A549 (cell line): ENCODE data around the gene ARMC9. TPM values are rescaled to one million over a fixed set of nuclear protein-coding genes. Genes with fewer than 3 reads are reported as not detected.

Experiments used
- ATAC-seq, 2 experiments: fragments of 200-7000 bp in 1 of 2; fragments of >200 bp in 1 of 2; cut with Nextera tagmentation in 1 of 2; cut with Tn5 transposase in 1 of 2; 3 replicates each; pipeline versions ENCODE4 v1.8.0 to v1.9.1; 2018 to 2020; ENCODE audit warnings: mild to moderate bottlenecking in 1 of 2, moderate library complexity in 1 of 2
- CTCF ChIA-PET: fragments of 300-600 bp; sonication (Branson Sonifier 250); formaldehyde crosslinking; extraction: SDS; loops from one replicate; lab custom pipeline; 2021; ENCODE audit warnings: antibody characterized with exemption, inconsistent platforms; lab: Yijun Ruan, JAX
- POLR2A ChIA-PET: fragments of 350-600 bp; formaldehyde crosslinking; extraction: SDS; loops from one replicate; lab custom pipeline; 2021; ENCODE audit warnings: antibody characterized with exemption, inconsistent platforms; lab: Yijun Ruan, JAX
- DNase-seq, 2 experiments: peaks; one replicate each; pipeline versions ENCODE4 v3.0.0 to v3.0.0-alpha.2; 2011 to 2016; ENCODE audit warnings: low read depth in 1 of 2, low spot score in 1 of 2
- FAIRE-seq: peaks from 2 replicates; lab custom pipeline; 2011; peaks lifted over from hg19 to GRCh38; lab: Jason Lieb, UNC
- H3K27ac ChIP-seq, 2 experiments: fragments of >200 bp; sonication (Bioruptor Twin); formaldehyde crosslinking; 3 replicates each; pipeline ENCODE4 v1.5.1; 2016 to 2017
- H3K4me1 ChIP-seq: fragments of >200 bp; sonication (Bioruptor Twin); formaldehyde crosslinking; 3 replicates; pipeline ENCODE4 v1.6.1; 2016
- H3K4me2 ChIP-seq: fragments of >200 bp; sonication (Bioruptor Twin); formaldehyde crosslinking; 3 replicates; pipeline ENCODE4 v1.6.1; 2016
- H3K4me3 ChIP-seq: fragments of >200 bp; sonication (Bioruptor Twin); formaldehyde crosslinking; 3 replicates; pipeline ENCODE4 v1.5.1; 2016
- H3K9me3 ChIP-seq: fragments of >200 bp; sonication (Bioruptor Twin); formaldehyde crosslinking; 3 replicates; pipeline ENCODE4 v1.6.1; 2016
- BCL3 ChIP-seq: fragments of >200 bp; sonication (Bioruptor Twin); formaldehyde crosslinking; IDR thresholded peaks from 3 replicates; pipeline ENCODE4 v1.6.1; 2016
- BHLHE40 ChIP-seq: IDR thresholded peaks from 2 replicates; pipeline ENCODE4 v1.6.1; 2012; ENCODE audit warnings: low read depth, low read length, inconsistent platforms
- CHD2 ChIP-seq: fragments of 150-350 bp; IDR thresholded peaks from 2 replicates; pipeline ENCODE4 v1.6.1; 2014; ENCODE audit warnings: low read length; ENCODE audit not compliant: partially characterized antibody
- E2F6 ChIP-seq: IDR thresholded peaks from 2 replicates; pipeline ENCODE4 v1.6.1; 2012; ENCODE audit warnings: low read depth, borderline replicate concordance
- EHMT2 ChIP-seq: fragments of 200-600 bp; sonication (generic); IDR thresholded peaks from 2 replicates; pipeline ENCODE4 v1.6.1; 2016; ENCODE audit warnings: antibody characterized with exemption, low read depth, mild to moderate bottlenecking, moderate library complexity
- ELK1 ChIP-seq: fragments of 150-350 bp; IDR thresholded peaks from 2 replicates; pipeline ENCODE4 v1.6.1; 2014; ENCODE audit warnings: low read depth, mild to moderate bottlenecking, low read length
- EP300 ChIP-seq, 2 experiments: fragments of >200 bp; sonication (Bioruptor Twin); formaldehyde crosslinking; IDR thresholded peaks; 2 replicates in 1 of 2; 3 replicates in 1 of 2; pipeline ENCODE4 v1.6.1; 2016 to 2017
- FOSB ChIP-seq: fragments of 250-450 bp; sonication (Bioruptor Pico); IDR thresholded peaks from 2 replicates; pipeline ENCODE4 v1.5.0; 2020; ENCODE audit warnings: mild to moderate bottlenecking, moderate library complexity
- FOXS1 ChIP-seq: fragments of 250-450 bp; sonication (Bioruptor Pico); IDR thresholded peaks from 2 replicates; pipeline ENCODE4 v1.5.0; 2020; ENCODE audit warnings: mild to moderate bottlenecking, moderate library complexity
- GATA3 ChIP-seq: IDR thresholded peaks from 2 replicates; pipeline ENCODE4 v1.6.1; 2012; ENCODE audit warnings: borderline replicate concordance
- HDAC2 ChIP-seq: fragments of 200-600 bp; sonication (generic); IDR thresholded peaks from 2 replicates; pipeline ENCODE4 v1.6.1; 2016
- HOXB5 ChIP-seq: fragments of 250-450 bp; sonication (Bioruptor Pico); IDR thresholded peaks from 2 replicates; pipeline ENCODE4 v1.5.0; 2020; ENCODE audit warnings: mild to moderate bottlenecking, moderate library complexity
- KDM5A ChIP-seq: fragments of 200-600 bp; sonication (generic); IDR thresholded peaks from 2 replicates; pipeline ENCODE4 v1.6.1; 2016; ENCODE audit warnings: antibody characterized with exemption, mild to moderate bottlenecking
- MAZ ChIP-seq: fragments of 150-350 bp; IDR thresholded peaks from 2 replicates; pipeline ENCODE4 v1.6.1; 2014; ENCODE audit warnings: antibody characterized with exemption, low read depth, low read length, borderline replicate concordance
- PHF8 ChIP-seq: fragments of 200-600 bp; sonication (generic); IDR thresholded peaks from 2 replicates; pipeline ENCODE4 v1.6.1; 2016; ENCODE audit warnings: low read depth, mild to moderate bottlenecking, antibody characterized with exemption, moderate library complexity, borderline replicate concordance
- POLR2AphosphoS2 ChIP-seq: conservative IDR thresholded peaks from 2 replicates; pipeline ENCODE4 v1.6.1; 2012; ENCODE audit warnings: low read length, improper control_type of control experiment, inconsistent platforms
- RAD21 ChIP-seq, 2 experiments: fragments of >200 bp in 1 of 2; sonication (Bioruptor Twin) in 1 of 2; formaldehyde crosslinking in 1 of 2; IDR thresholded peaks in 1 of 2; conservative IDR thresholded peaks in 1 of 2; 2 replicates in 1 of 2; 3 replicates in 1 of 2; pipeline ENCODE4 v1.6.1; 2012 to 2018; ENCODE audit warnings: inconsistent platforms in 1 of 2
- REST ChIP-seq: fragments of 200-600 bp; sonication (generic); IDR thresholded peaks from 2 replicates; pipeline ENCODE4 v1.6.1; 2016; ENCODE audit warnings: antibody characterized with exemption, mild to moderate bottlenecking, moderate library complexity
- RFX5 ChIP-seq: fragments of 450-650 bp; IDR thresholded peaks from 2 replicates; pipeline ENCODE4 v1.7.1; 2014; ENCODE audit warnings: antibody characterized with exemption, mild to moderate bottlenecking, moderate library complexity
- RNF2 ChIP-seq: fragments of 200-600 bp; sonication (generic); IDR thresholded peaks from 2 replicates; pipeline ENCODE4 v1.6.1; 2016; ENCODE audit warnings: low read depth, mild to moderate bottlenecking, antibody characterized with exemption, moderate library complexity, borderline replicate concordance
- SMC3 ChIP-seq: fragments of >200 bp; sonication (Bioruptor Twin); formaldehyde crosslinking; IDR thresholded peaks from 3 replicates; pipeline ENCODE4 v1.6.1; 2018; ENCODE audit warnings: inconsistent platforms
- TP53 ChIP-seq: fragments of 250-450 bp; sonication (Bioruptor Pico); IDR thresholded peaks from 2 replicates; pipeline ENCODE4 v1.5.0; 2021; ENCODE audit warnings: mild to moderate bottlenecking, moderate library complexity
- ZC3H11A ChIP-seq: fragments of 450-650 bp; IDR thresholded peaks from 2 replicates; pipeline ENCODE4 v1.6.1; 2014; ENCODE audit warnings: antibody characterized with exemption, mild to moderate bottlenecking
- ZFP36 ChIP-seq: fragments of 450-650 bp; IDR thresholded peaks from 2 replicates; pipeline ENCODE4 v1.6.1; 2014; ENCODE audit warnings: borderline replicate concordance; ENCODE audit not compliant: partially characterized antibody
- ZSCAN20 ChIP-seq: fragments of 250-450 bp; sonication (Bioruptor Pico); IDR thresholded peaks from 2 replicates; pipeline ENCODE4 v1.8.0; 2022; ENCODE audit warnings: mild to moderate bottlenecking, moderate library complexity
- WGBS: methylation state at CpG from one replicate; pipeline ENCODE4 v1.1.6; 2017; ENCODE audit errors: missing lambda C conversion rate; 5-methylcytosine and 5-hydroxymethylcytosine counted together
- polyA plus RNA-seq, 4 experiments: library from polyadenylated mRNA; depleted of rRNA in 3 of 4; stranded (reverse); fragments of >200 nt; fragmentation: RNase III in 1 of 4; extraction: RNeasy Plus Mini Kit Qiagen cat#74134 plus additional on column Dnase treatment in 1 of 4; gene quantifications; 2 replicates in 3 of 4; 3 replicates in 1 of 4; pipeline ENCODE4 v1.2.3, GENCODE V29; 2011 to 2017

Gene ARMC9
- polyA plus RNA-seq, 2 of the 4 experiments (the other 2 are of a cell fraction), result 12.0 to 14.1 TPM

GRCh38 chr2:231332872-231333500, 134.6 kb downstream of the ARMC9 start:
- TF ChIP-seq RAD21 (conservative IDR thresholded peaks at IDR 0.05 in 1 of 2, IDR thresholded peaks at IDR 0.05 in 1 of 2) (no peak), RFX5 (no peak), SMC3 (no peak), EP300 (IDR thresholded peaks at IDR 0.05) (no peak), ZFP36 (no peak), E2F6 (no peak), HDAC2 (no peak), CHD2 (no peak), RNF2 (no peak), ZSCAN20 (CRISPR knock-in tag) (no peak), PHF8 (no peak), FOXS1 (CRISPR knock-in tag) (no peak), MAZ (no peak), TP53 (CRISPR knock-in tag) (no peak), POLR2AphosphoS2 (no peak), HOXB5 (CRISPR knock-in tag) (no peak), BCL3 (no peak), EHMT2 (no peak), GATA3 (no peak), BHLHE40 (no peak)
- Histone ChIP-seq H3K4me1 (no peaks in the 10 kb centered on the region), H3K4me3 (no peak overlapping the region), H3K27ac (no peak overlapping the region), H3K9me3 (no peaks in the 10 kb centered on the region), H3K4me2 (no peak overlapping the region)
- 86% methylated on average over 9 of the region's 9 CpGs for WGBS
- FAIRE-seq (no peak), DNase-seq (no peak), ATAC-seq (no peak)
- ChIA-PET POLR2A (no interaction called here), CTCF (interaction anchor here (0.7 to 1.5 kb wide), 4 partner anchors 36 to 80 kb away, joined by 3 to 4 read pairs (median 4); no protein-coding TSS in a partner anchor)

GRCh38 chr2:231334179-231334930, 135.9 kb downstream of the ARMC9 start:
- DNase-seq, result no peak
- Histone ChIP-seq H3K27ac (no peak overlapping the region), H3K9me3 (no peaks in the 10 kb centered on the region), H3K4me2 (no peak overlapping the region)
- ATAC-seq, result no peak
- POLR2A ChIA-PET, result no interaction called here
- CTCF ChIA-PET, result interaction anchor here (1.1 to 2.0 kb wide), 4 partner anchors 12 to 107 kb away, joined by 3 to 7 read pairs (median 6); no protein-coding TSS in a partner anchor
- TF ChIP-seq KDM5A (no peak), ZC3H11A (no peak), REST (no peak), FOSB (CRISPR knock-in tag) (no peak), ELK1 (no peak)
- TF ChIP-seq, all 56 proteins: peak for 0
- 80% methylated on average over 14 of the region's 14 CpGs for WGBS
- H3K4me3 ChIP-seq, result no peak overlapping the region
- H3K4me1 ChIP-seq, result no peaks in the 10 kb centered on the region
- FAIRE-seq, result no peak
